WTC11 (cell line): ENCODE results near the gene ZEB2.

Experiments
- ATF2 ChIP-seq: sonication (generic); formaldehyde crosslinking; IDR thresholded peaks from 2 replicates; pipeline ENCODE4 v1.8.1; 2022; ENCODE audit warnings: low read depth, missing genetic modification reagents, borderline replicate concordance
- CTCF ChIP-seq: fragments of 200-600 bp; IDR thresholded peaks from 2 replicates; pipeline ENCODE4 v1.8.0; 2022; ENCODE audit warnings: antibody characterized with exemption
- IRF2 ChIP-seq: sonication (generic); formaldehyde crosslinking; IDR thresholded peaks from 2 replicates; pipeline ENCODE4 v1.8.0; 2022; ENCODE audit warnings: low read depth, missing genetic modification reagents, borderline replicate concordance
- KAT7 ChIP-seq: sonication (generic); formaldehyde crosslinking; IDR thresholded peaks from 2 replicates; pipeline ENCODE4 v1.8.1; 2023; ENCODE audit warnings: missing genetic modification reagents, mild to moderate bottlenecking, borderline replicate concordance
- NR3C1 ChIP-seq: sonication (generic); formaldehyde crosslinking; conservative IDR thresholded peaks from 2 replicates; pipeline ENCODE4 v1.8.1; 2023; ENCODE audit warnings: low read depth, mild to moderate bottlenecking, missing genetic modification reagents
- ZNF263 ChIP-seq: sonication (generic); formaldehyde crosslinking; IDR thresholded peaks from 2 replicates; pipeline ENCODE4 v1.8.1; 2022; ENCODE audit warnings: low read depth, mild to moderate bottlenecking, moderate library complexity, missing genetic modification reagents

- TF ChIP-seq CTCF (no peak), IRF2 (CRISPR knock-in tag) (no peak), ZNF263 (no peak), KAT7 (CRISPR knock-in tag) (no peak), NR3C1 (no peak), ATF2 (no peak)
Observed at GRCh38 chr2:144460727-144461307, 59.1 kb downstream of the ZEB2 start.
